RPMI7951 (cell line): ENCODE measurements around the gene ECI2. TPM values are rescaled to one million over a fixed set of nuclear protein-coding genes. Genes with fewer than 3 reads are reported as not detected.
A peak's percentile ranks its signal among the peaks of the same experiment; 100 is the strongest.
"Not testable (repeated sequence)": the region's sequence is repeated elsewhere in the genome, so short reads cannot be mapped to it uniquely, and the experiment has no call there.

Experiments used
- DNase-seq: peaks from one replicate; pipeline ENCODE4 v3.0.0-alpha.2; 2012; ENCODE audit warnings: low read depth
- total RNA-seq: library from RNA; depleted of rRNA; stranded (reverse); fragments of >200 nt; shearing (Covaris generic); gene quantifications from 2 replicates; pipeline ENCODE4 v1.2.3, GENCODE V29; 2014

The ECI2 gene
- total RNA-seq, 1 experiment from 2014 or later = 176 TPM

DNA sequence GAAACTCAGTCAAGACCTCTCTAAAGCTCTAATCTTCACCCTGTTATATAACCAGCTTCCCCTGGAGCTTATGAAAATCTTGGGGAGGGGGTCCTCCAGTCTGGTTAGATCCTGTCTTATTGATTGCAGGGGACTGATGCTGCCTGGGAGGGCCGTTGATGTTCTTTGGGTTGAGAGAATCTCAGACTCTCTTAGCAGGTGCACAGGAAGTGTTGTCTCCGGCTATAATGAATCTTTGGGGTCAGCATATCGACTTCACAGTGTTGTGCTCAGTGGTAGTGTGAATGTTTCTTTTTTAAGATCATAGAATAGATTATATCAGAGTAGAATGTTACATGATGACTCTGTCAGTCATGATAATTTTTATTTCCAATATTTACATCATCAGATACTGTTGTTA lies 2.8 kb upstream of the ECI2 start:
- no peak for DNase-seq

DNA sequence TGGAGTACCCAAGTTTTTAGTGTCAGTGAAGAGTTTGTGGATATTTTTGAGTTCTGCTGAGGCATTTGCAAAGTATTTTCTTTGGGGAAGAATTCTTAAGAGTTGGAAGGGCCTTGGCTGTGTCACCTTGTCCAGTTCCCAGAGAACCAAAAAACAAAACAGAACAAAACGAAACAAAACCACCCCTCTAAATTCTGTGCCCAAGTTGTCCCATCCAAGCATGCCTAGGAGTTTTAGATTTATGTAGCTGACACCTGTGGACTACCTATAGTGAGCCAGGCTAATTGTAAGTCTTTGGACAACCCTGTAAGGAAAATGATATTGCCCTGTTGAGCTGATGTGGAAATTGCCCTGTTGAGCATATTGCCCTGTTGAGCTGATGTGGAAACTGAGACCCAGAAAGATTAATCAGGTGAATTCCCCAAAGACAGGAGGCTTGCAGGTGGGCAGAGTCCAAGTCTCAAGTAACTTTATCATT lies 1.0 kb upstream of the ECI2 start:
- no peak for DNase-seq

DNA sequence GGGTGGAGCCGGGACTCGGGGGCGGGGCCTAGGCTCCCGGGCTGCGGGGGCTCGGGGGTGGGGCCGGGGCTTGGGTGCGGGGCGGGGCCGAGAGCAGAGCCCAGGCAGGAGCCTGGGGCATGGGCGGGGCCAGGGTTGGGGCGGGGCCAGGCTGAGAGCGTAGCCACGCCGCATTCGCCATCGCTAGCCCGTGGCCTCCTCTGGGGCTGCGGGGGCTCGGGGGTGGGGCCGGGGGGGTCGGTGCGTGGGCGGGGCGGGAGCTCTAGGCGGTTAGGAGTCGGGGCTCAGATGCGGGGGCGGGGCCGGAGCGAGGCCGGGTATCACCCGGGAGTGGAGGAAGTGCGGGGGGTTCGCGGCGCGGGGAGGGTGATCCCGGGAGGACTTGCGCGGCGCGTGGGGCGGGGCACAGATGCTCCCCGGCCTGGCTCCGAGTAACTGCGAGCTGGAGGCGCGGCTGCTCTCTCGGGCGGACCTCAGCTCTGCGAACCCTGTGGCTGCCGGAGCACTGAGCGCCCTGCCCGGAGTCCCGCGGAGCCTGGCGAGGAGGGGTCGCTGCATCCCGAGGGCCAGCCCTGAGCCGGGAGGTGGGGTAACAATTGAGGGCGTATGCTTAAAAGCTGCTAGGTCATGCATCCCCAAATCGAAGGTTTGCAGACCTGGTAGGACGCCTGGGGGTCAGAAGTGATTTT lies 434 bp upstream of the ECI2 start:
- DNase-seq = peak; percentile 96

DNA sequence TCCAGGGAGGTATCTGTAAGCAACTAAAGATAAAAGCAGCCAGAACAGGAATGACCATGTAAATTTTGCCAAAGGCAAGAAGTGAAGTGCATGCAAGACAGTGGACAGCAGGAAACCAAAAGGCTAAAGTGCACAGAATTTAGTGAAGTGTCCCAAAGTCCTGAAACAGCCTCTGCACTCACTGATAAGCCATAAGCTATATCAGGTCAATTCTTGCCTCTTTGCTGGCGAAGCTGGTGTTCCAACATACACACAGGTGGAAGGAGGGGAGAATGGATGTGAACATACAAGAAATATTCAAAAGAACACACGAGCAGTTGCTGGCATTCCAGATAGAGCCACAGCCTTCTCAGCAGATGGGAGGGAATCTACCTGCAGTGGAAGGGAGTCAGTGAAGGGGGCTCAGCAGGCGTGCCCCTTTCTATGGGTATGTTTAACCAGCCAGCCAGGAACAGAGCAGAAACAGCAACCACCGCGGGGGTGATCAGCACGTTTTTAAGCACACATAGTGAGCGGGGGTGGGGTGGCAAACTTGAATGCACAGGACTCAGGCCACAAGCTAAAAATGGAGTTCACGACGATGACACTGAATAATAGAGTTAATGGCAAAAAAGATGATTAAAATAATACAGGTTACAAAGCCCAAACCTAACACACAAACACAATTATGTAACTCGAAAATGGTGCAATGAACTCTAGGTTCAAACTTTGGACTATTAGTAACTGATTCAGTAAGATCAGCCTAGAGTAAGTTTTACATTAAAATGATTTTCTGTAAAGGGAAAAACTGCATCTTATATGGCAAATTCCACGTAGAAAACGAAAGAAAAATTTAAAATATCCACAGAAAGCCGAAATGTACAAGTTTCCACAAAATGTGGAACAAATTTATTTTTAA lies 1.2 kb downstream of the ECI2 start:
- peak; percentile 36 for DNase-seq

DNA sequence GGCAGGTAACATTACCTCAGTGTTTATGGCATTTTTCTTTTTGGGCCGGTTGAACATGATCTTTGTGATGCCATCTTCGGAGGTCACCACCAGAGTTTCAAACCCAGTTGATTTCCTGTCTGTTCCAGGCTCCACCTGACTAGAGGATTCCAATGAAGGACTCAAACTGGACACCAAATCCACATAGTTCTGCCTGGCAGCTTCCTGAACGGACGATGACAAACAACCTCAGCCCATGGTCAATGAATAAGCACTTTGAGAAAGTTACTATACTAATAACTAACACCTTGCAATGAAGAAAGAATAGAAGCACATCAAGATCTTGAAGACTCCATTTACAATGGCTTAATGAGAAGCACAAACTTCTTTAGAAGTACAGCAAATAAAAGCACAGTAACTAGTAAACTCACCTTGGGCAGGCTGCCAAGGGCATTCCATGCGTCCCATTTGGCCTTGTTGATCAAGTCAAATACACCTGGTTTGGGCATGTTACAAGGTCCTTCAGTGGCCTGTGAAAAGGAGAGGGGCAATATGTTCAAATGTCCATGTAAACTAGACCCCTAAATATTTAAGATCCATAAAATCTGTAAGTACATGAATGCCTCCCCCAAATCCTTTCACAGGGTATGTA lies 4.9 kb downstream of the ECI2 start:
- no peak for DNase-seq

DNA sequence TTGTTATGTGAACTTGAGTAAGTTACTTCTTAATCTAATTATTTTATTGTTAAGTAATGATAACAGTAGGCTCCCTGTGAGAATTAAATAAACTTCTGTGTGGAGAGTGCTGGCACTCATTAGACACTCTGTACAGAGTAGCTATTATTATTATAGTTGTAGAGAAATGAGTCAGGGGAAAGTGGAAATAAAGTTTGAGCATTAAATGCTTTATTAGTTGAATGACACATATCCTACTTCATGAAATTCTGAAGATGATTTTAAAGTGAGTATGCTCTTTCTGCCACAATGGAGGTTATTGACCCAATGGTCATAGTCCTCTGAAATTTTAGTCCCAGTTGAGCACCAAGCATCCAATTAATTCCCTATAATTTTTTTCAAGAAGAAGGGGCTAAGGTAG lies 5.9 kb downstream of the ECI2 start:
- no peak for DNase-seq

DNA sequence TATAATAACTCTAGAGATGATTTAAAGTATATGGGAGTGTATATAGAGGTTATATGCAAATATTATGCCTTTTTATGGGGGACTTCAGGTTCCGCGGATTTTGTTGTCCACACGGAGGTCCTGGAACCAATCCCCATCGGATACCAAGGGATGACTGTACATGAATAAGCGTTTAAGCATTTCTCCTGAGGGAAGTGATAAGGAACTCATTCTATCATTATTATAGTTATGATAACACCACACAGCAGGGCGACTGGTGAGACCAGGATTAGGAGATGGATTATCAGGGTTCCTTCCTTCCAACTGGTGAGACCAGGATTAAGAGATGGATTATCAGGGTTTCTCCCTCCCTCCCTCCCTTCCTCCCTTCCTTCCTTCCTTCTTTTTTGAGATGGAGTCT lies 6.6 kb downstream of the ECI2 start:
- peak; percentile 18 for DNase-seq

DNA sequence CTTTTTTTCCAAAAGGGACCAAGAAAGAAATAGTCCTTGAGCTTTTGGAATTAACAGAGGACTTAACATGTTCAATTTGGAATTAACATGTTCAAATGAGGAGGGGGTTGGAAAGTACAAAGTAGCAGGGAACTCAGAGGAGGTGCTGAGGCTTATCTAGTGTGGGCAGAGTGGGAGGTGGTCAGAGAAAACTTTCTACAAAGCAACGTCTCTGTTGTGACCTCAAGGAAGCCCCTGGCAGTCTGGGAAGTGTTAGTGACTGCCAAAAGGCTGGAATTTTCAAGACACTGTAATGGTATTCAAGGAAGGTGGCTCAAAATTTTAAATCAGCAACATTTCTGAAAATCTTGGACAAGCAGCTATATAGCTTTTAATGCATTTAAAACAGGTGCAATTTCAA lies 7.3 kb downstream of the ECI2 start:
- DNase-seq = no peak

DNA sequence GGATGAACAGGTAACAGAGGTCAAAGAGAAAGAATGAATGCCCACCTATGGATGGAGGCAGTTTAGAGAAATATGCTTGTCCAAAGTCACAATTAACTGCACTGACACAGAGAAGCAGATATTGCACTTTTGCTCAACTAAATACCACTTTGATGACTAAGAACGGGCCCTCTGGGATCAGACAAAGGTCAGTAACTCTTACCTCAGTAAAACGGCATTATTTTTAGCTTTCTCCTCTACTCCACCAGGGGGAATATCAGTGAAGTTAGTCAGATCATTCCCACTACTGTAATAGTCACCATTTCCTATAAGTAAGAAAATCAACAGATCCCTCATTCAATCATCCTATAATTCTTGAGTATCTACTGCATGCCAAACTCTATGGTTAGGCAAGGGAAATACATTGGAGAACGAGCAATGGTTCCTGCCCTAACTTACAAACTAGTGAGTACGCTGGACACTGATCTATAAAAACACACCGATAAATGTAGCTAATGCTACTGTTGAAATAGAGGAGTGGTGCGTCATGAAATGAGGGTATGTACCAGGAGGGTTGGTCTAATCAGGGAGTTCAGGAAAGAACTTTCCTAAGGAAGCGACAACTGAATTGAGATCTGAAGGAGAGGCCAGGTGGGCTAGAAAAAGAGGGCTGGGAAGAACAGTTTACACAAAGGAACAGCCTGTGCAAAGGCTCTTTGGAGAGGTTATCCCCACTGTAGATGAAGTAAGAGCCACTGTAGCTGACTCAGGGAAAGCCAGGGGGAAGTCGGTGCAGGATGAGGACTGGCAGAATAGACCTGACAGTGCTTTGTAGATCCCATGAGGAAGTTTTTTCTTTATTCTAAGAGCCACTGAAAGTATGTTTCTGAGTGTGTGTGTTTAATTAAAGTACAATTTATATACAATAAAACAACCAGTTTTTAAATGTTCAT lies 9.2 kb downstream of the ECI2 start:
- peak; percentile 85 for DNase-seq

DNA sequence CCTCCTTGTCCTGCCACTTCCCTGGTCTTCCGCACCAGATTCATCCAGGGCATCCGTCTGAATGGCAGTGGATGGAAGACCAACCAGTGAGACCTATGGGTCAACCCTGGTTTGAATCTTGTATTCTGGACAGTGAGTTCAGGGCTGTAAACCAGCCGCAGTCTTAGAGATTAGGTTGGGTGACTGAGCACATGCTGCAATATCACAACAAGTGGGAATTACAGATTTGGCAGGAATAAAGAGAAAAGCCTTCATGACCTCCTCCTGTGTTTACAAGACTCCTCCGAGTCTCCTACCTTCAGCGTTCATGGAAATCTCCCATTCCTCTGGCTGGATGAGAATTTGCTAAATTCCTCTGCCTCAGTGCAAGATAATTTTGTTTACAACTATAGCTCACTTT lies 9.9 kb downstream of the ECI2 start:
- DNase-seq = no peak

DNA sequence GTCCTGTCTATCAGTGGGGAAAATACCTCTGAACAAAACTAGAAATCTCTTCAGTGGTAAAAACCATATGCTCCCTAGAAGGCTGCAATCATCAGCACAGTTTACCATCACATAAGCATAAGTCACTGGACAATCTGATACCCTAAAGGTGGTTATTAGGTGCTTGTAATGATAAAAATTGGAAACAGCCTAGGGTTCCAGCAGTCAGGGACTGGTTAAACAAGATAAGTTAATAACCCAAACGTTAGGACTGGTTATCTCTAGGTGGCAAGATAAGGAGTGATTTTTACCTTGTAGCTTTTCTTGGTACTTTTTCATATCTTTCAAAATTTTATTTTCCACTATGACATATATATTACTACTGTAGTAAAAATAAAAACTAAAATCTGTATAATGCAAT lies 11.0 kb downstream of the ECI2 start:
- no peak for DNase-seq

DNA sequence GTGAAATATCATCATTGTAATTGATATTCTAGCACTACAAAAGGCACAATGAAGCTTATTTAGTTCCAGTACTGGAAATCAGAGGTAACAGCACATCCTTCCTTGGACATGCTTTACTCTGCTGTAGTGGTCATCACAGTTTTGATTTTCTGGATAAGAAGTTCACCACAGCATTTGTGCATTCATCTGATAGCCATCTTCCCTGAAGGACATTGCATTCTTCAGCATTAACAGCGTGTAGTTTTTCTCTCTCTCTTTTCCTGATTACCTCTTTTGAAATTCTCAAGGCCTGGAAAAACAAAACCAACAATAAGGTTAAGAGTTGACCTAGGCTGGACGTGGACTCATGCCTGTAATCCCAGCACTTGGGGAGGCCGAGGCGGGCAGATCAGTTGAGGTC lies 19.6 kb downstream of the ECI2 start:
- DNase-seq = no peak

DNA sequence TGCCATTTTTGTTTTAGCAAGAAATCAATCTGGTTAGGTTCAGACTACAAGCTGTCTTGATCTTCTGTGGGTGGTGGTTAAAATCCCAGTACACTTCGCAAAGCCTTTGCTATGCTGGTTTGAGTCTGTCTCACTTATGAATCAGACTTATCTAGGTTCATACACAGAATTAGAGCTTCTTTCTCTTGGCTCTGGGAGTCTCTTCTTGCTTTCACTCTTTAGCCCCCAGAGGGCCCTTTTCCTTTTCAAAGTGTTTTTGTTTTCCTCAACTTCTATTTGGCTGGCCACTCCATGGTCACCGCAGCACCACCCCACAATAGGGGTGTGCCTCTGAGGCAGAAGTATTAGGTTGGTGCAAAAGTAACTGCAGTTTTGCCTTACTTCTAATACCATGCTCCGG lies 21.3 kb downstream of the ECI2 start:
- DNase-seq = no peak

DNA sequence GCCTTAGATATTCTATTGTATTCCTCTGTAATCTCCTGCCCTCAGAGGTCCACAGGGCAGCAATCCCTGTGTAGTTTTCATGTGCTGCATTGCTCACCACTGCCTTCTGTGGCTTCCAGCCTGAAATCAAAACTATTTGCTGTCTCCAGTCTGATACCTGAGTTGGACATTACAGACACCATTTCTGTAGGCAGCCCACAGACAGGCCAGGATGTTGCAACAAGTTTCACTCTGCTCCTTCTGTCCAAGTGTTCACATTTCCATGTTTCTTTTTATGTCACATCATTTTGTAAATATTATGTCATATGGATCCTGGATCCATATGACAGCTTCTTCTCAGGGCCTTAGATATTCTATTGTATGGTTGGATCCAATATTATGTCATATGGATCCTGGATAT lies 21.7 kb downstream of the ECI2 start:
- DNase-seq = no peak

DNA sequence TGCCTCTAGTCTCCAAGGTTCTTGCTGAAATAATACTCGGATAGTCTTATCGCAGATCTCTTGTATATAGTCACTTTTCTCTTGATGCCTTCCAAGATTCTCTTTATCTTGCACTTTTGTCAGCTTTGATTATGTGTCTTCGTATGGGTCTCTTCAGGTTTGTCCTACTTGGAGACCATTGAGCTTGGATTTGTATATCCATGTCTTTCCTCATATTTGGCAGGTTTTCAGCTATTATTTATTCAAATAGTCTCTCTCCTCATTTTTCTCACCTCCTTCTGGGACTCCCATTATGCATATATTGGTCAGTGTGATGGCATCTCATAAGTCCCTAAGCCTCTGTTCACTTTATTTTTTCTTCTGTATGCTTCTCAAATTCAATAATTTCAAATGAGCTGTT lies 23.0 kb downstream of the ECI2 start:
- DNase-seq = no peak

DNA sequence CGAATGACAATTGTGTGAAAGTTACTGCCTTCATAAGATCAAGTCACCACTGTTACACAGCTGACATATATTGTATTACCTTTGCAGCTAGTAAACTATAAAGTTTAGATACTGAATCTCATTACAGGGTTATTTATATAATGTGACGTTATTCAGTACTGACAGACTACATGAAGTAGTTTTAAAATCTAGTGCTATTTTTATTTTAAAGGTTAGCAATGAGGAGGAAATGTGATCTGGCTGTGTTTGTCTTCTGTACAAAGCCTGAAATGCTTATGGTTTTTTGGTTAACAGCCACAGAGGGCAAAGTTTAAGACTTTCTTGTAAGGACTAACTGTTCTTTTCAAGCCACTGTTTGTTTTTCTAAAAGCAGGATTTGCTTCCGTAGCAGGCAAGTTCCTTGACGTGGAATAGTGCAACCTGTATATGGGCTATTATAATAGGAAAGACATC lies 26.0 kb downstream of the ECI2 start:
- DNase-seq = not testable (repeated sequence)

DNA sequence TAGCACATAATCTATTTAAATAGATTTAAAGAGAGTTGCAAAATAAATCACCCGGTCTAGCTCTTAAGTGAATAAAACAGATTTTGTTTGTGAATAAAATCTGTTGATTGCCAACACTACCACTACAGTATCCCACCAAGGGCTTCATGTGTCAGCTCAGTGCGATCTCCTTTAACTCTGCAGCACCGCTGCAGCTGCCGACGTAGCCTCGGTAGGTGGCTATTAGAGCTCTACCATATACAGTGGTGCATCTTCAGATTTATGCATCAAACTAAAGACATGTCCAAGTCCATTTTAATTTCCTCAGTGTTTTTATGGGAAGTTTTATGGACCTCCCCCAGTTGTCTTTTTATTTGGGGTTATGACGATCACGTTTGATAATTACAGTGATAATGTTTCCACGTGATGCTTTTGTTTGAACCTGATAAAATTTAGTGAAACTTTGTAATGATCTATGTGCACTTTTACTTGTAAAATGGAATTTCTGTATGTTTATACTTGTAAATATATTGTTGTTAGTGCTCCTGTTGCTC lies 26.7 kb downstream of the ECI2 start:
- no peak for DNase-seq

DNA sequence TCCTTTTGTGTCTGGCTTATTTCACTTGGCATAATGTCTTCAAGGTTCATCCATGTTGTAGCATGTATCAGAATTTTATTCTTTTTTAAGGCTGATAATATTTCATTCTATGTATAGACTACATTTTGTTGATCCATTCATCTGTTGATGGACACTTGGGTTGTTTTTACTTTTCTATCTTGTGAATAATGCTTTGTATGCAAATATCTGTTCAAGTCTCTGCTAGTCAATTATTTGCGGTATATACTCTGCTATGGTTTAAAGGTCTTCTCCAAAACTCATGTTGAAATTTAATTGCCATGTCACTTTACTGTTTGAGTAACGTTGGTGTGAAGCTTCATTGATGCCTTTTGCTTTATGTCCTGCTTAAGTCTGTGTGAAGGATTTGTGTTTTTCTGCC lies 27.5 kb downstream of the ECI2 start:
- no peak for DNase-seq

DNA sequence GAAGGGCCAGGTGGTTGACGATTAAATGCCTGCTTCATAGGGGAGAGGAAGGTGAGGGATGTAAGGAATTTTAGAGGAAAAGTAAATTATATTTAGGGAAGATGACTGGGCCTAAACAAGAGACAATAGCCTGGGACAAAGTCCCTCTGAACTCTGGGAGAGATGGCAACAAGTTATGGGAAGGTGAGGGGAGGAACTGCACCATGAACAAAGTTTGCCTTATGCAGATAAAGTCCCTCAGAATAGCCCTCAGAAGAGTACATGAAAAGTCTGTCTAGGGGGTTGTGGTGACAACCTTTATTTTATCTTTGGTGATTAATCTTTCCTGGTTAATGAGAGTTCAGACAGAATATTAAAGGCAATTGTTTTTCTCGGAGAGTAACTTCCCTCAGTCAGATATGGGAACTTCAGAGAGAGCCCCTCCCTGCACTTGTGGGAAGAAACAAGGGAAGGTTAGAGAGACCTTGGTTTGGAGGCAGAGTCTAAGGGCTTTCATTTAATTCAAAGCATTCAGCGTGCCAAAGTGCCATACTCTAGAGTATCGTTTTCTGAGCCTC lies 29.3 kb downstream of the ECI2 start:
- no peak for DNase-seq

DNA sequence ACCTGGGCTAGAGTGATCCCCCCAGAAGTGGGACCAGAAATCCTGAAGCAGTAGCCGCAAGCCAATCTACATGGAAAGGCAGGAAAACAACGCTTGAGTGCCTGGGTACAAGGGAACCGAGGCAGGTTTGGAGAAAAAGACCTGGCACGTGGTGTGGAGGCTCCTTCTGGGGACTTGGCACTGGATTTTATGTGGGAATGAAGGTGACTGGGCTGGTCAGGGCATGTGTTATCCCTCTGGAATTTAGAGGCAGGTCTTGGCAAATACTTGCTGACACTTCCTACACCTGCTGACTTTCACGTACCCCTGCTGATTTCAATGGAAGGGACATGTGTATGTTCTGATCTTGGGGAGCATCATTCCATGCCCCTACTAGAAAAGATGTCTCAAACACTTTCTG lies 31.4 kb downstream of the ECI2 start:
- no peak for DNase-seq

DNA sequence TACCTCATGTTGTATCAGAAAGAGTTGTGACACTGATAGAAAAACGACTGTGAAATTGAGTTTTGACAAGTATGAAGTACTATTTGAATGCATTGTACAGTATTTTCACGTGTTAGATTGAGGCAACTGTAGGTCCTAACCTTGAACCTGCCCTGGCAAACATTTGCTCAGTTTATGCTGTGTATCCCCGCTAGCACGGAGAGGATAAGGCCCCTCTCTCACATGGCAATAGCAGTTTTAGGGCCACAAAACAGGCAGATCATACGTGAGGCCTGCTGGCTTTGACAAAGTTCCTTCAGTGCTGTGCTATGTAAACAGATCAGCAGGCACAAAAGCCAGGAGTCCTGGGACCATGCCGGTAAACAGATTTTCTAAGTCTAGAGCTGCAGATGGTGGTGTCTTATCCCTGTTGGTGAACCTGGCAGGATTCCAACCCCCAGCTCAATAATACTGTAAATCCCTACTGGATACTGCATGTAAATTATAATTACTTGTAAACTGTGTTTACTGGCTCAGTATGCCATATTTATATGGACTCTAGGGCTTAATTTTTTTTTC lies 32.6 kb downstream of the ECI2 start:
- DNase-seq = no peak
